Measurements from ENCODE around the gene SOS2. TPM values are rescaled to one million over a fixed set of nuclear protein-coding genes. Genes with fewer than 3 reads are reported as not detected.

Gene SOS2
- total RNA-seq, 4 donors from 2014 or later = 23.9 to 29.5 (median 26.2) TPM

DNA sequence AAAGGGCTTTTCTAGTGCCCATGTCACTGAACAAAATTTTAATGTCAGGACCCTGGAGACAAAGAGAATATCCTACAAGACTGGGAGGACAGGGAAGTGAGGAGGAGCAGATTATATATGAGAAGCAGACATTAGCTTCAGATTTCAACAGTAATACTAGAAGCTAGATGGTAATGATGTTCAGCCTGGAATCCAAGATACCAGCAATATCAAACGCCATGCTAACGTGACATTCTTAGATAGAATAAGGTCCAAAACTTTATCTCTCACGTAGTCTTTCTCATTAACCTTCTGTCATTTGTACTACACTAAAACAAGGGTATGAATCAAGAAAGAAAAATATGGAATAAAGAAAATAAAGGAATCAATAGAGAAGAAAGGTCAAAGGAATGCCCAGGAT is 18.7 kb downstream of the SOS2 start:
- intact Hi-C loops (cut with DNase I; ENCODE audit: low total_unique reads) = no loop called here
- WGBS, 2 donors = 29 to 41% methylated on average over 3 of the region's 3 CpGs
- H3K4me3 ChIP-seq (ENCODE audit: low read depth, poor library complexity, severe bottlenecking) = no peak overlapping the region
- DNase-seq (ENCODE audit: low spot score in 2 of 2) = no peak
- TF ChIP-seq POLR2A (IDR thresholded peaks at IDR 0.05) = no peak
- no peak for TF ChIP-seq CTCF (IDR thresholded peaks at IDR 0.05)

- DNase-seq (ENCODE audit: low spot score in 2 of 2) = no peak
- intact Hi-C loops (cut with DNase I; ENCODE audit: low total_unique reads) = no loop called here
- H3K4me3 ChIP-seq (ENCODE audit: low read depth, poor library complexity, severe bottlenecking) = no peak overlapping the region
- TF ChIP-seq CTCF (IDR thresholded peaks at IDR 0.05) (no peak), POLR2A (IDR thresholded peaks at IDR 0.05) (no peak)
- WGBS, 2 donors = 76 to 82% methylated on average over 1 of the region's 1 CpG
Observed at GRCh38 chr14:50210074-50210473, 21.3 kb downstream of the SOS2 start.

GRCh38 chr14:50198499-50198898 is 32.9 kb downstream of the SOS2 start:
- WGBS, 2 donors = 97 to 100% methylated on average over 2 of the region's 2 CpGs
- DNase-seq (ENCODE audit: low spot score in 2 of 2) = no peak
- intact Hi-C loops (cut with DNase I; ENCODE audit: low total_unique reads) = no loop called here
- TF ChIP-seq CTCF (IDR thresholded peaks at IDR 0.05) (no peak), POLR2A (IDR thresholded peaks at IDR 0.05) (no peak)
- no peak overlapping the region for H3K4me3 ChIP-seq (ENCODE audit: low read depth, poor library complexity, severe bottlenecking)

DNA sequence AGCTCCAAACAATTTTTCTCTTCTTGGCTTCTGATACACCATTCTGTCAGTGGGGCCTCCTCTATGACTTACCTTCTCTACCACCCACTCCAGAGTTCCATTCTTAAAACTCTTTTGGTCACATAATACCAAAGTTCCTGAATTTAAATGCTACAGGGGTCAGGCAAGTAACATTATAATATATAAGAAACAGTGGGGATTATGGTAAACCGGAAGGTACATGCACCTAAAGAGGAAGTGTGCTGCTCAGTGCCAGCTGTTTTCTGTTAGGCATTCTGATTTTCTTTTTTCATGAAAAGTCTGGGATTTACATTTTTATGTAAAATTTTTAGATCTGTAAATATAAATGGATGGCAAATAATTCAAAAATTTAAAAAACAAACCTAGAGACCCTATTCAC is 39.9 kb downstream of the SOS2 start:
- intact Hi-C loops (cut with DNase I; ENCODE audit: low total_unique reads) = no loop called here
- H3K4me3 ChIP-seq (ENCODE audit: low read depth, poor library complexity, severe bottlenecking) = no peak overlapping the region
- no peak for DNase-seq (ENCODE audit: low spot score in 2 of 2)
- no peak for TF ChIP-seq POLR2A (IDR thresholded peaks at IDR 0.05)
- TF ChIP-seq CTCF (IDR thresholded peaks at IDR 0.05) = no peak
- WGBS, 2 donors = 80 to 90% methylated on average over 1 of the region's 1 CpG

DNA sequence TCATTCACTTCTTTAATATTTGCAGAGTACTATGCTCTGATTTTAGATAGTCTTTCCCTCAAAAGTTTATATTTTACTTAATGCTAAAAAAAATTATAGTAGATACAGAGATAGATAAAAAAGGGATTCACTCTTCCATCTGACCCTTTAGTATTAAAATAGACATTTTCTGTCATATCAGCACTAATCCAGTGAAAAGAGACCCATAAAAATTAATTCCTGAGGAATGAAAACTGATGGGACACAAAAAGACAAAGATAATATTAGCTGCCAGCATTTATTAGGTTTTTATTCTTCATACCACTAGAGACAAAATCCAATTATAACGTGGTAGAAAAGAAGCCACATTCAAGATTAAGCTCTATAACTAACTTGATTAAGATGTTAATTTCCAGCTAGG is 45.3 kb downstream of the SOS2 start:
- H3K4me3 ChIP-seq (ENCODE audit: low read depth, poor library complexity, severe bottlenecking) = no peak overlapping the region
- whole genome bisulfite sequencing, 2 donors = 68 to 96% methylated on average over 1 of the region's 1 CpG
- DNase-seq (ENCODE audit: low spot score in 2 of 2) = no peak
- no peak for TF ChIP-seq CTCF (IDR thresholded peaks at IDR 0.05)
- no peak for TF ChIP-seq POLR2A (IDR thresholded peaks at IDR 0.05)
- intact Hi-C loops (cut with DNase I; ENCODE audit: low total_unique reads) = no loop called here

DNA sequence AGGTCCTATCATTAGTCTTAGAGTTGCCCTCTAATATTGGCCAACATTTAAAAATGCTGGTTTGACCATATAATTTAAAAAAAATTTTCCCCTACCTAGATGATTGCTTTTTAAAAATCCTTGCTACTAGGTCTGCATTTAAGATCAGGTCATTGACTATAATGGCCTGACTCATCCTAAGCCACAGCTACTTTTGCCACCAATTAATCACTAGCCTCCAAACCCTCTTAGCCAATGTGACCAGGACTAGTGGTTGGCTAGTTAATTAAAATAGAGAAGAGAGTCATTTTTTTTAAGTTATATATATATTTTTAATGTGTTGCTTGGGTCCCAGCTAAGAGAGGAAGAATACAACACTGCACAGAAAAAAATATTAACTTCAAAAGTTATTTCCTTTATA is 57.5 kb downstream of the SOS2 start:
- DNase-seq (ENCODE audit: low spot score in 2 of 2) = no peak
- no peak overlapping the region for H3K4me3 ChIP-seq (ENCODE audit: low read depth, poor library complexity, severe bottlenecking)
- no peak for TF ChIP-seq CTCF (IDR thresholded peaks at IDR 0.05)
- TF ChIP-seq POLR2A (IDR thresholded peaks at IDR 0.05) = no peak
- intact Hi-C loops (cut with DNase I; ENCODE audit: low total_unique reads) = no loop called here

Data from lower leg skin (tissue), 4 donors.